Measurements from ENCODE around the gene GRIN2A.

DNA sequence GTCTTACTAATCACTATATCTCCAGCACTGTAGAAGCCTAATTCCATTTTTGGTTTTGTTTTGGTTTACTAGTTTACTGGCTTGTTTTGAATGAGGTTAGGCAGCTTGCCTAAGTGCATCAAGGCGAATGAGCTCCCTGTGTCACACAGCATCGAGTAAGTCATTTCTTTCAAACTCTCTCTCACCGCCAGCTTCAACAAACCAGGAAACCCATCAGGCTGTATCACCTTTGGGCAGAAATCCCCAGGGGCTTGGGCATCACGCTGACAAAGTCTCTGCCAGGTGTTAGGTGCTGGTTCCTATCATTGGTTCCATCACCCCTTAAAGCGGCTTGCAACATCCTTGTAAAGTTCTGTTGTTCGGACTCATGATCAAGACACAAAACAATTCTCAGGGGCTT lies 226.6 kb downstream of the GRIN2A start:
- TF ChIP-seq, protein P1, sequence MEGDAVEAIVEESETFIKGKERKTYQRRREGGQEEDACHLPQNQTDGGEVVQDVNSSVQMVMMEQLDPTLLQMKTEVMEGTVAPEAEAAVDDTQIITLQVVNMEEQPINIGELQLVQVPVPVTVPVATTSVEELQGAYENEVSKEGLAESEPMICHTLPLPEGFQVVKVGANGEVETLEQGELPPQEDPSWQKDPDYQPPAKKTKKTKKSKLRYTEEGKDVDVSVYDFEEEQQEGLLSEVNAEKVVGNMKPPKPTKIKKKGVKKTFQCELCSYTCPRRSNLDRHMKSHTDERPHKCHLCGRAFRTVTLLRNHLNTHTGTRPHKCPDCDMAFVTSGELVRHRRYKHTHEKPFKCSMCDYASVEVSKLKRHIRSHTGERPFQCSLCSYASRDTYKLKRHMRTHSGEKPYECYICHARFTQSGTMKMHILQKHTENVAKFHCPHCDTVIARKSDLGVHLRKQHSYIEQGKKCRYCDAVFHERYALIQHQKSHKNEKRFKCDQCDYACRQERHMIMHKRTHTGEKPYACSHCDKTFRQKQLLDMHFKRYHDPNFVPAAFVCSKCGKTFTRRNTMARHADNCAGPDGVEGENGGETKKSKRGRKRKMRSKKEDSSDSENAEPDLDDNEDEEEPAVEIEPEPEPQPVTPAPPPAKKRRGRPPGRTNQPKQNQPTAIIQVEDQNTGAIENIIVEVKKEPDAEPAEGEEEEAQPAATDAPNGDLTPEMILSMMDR (IDR thresholded peaks at IDR 0.05) = no peak
- TF ChIP-seq POLR2A (IDR thresholded peaks at IDR 0.05) = no peak
- no peak for TF ChIP-seq POLR2AphosphoS5 (IDR thresholded peaks at IDR 0.05)
